Medulla oblongata (tissue), 1 donor: ENCODE data around the gene SMARCD3.

ENCODE experiments used
- DNase-seq: peaks from one replicate; pipeline ENCODE4 v3.0.0-alpha.2; 2015; ENCODE audit errors: extremely low spot score

SMARCD3 gene

DNA sequence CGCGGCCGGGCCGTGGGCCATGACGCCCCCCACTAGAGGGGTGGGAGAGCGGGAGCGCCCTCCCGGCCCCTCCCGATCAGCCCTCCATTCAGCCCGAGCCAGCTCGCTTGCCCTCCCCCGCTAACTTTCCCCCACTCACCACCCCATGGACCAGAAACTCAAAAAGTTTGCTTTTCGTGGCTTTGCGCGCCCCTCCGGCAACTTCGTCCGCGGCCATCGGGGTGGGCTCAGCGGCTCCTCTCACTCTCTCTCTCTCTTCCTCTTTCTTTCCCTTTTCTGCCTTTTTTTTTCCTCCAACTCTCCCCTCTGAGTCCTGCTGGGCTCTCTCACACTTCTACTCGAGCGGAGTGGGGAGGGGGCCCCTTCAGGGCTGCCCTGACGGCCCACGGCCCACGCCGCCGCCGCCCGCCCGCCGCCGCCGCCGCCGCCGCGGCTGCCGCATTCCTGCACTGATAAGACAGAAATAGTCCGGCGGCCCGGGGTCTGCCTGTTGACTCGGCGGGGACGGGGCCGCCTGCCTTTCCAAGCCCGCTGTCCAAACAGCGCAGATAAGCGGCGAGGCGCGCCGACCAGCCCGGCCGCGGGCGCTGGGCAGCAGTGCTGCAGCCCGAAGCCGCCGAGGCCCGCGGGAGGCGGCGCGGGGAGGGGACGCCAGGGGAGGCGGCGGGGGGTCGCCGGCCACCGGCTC lies at the start of gene SMARCD3:
SMARCD3 (minus strand) TSS at position 349 of the 688 bp plus-strand sequence; CDS start at position 217, 132 bp downstream.
- DNase-seq, result peak; percentile 73

DNA sequence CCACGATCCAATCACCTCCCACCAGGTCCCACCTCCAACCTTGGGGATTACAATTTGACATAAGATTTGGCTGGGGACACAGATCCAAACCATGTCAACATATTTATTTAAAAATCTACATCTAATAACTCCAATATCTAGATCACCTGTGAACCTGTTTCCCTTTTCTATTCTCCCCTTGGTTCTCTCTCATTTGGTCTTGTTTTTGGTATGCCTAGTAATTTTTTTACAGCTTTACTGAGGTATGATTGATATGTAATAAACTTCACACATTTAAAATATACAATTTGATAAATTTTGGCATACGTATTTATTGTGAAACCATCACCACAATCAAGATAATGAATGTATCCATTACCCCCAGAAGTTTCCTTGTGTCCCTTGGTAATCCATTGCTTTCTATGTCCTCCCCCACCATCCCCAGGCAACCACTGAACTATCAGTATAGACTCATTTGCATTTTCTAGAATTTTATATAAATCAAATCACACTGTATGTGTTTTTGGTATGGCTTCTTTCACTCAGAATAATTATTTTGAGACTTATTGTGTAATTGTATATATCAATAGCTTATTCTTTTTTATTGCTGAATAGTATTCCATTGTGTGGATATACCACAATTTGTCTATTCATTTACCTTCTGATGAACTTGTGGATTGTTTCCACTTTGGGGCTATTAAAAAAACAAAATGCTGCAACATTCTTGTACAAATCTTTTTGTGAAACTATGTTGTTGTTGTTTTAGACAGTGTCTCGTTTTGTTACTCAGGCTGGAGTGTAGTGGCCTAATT lies 47.9 kb upstream of the SMARCD3 start:
- DNase-seq, result no peak

DNA sequence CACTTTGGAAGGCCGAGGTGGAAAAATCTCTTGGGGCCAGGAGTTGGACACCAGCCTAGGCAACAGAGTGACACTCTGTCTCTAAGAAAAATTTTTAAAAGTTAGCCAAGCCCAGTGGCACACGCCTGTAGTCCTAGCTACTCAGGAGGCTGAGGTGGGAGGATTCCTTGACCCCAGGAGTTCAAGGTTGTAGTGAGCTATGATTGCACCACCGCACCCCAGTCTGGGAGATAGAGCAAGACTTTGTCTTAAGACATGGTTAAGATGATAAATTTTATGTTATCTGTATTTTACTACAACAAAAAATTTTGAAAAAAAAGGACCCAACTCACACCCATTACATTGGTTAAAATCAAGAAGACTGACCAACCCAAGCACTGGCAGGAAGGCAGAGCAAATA lies 44.4 kb upstream of the SMARCD3 start:
- no peak for DNase-seq

- no peak for DNase-seq
Measured at GRCh38 chr7:151291206-151291605, 42.7 kb upstream of the SMARCD3 start.

DNA sequence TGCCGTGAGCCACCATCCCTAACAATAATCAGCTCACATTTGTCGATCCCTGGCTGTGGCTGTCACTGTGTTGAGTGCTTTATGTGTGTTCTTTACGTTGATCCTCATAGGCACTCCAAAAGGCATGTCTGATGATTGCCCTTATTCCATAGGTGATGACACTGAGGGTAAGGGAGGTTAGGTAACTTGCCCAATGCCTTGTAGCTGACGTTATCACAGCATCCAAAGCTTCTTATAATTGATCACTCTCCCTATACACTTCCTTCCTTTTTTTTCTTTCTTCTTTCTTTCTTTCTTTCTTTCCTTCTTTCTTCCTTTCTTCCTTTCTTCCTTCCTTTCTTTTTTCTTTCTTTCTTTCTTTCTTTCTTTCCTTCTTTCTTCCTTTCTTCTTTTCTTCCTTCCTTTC lies 41.9 kb upstream of the SMARCD3 start:
- DNase-seq, result no peak

DNA sequence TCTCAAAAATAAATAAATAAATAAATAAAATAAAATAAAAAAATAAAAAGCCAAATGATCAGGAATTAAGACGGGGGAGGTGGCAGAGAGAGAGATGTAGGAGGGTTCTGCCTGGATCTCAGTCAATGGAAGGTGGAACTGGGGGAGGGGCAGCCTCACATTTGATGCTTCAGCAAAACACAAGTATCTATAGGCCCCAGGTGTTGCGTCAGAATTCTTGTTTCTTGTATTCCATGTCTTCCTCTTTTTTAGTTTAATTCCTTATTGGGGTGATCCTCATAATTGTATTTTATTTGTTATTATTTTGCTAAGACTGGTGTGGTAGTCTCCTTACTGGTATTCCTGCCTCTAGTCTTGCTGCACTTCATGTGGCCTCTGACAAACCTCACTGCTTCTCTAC lies 41.4 kb upstream of the SMARCD3 start:
- no peak for DNase-seq

DNA sequence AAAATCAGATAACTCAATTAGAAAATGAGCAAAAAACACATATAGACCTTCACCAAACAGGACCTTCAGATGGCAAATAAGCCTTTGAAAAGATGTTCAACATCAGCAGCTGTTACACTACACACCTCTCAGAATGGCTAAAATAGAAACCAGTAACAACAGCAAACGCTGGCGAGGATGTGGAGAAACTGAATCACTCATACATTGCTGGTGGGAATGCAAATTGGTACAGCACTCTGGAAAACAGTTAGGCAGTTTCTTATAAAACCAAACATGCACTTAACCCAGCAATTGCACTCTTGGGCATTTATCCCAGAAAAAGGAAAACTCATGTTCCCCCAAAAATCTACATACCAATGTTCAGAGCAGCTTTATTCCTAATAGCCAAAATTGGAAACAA lies 37.7 kb upstream of the SMARCD3 start:
- no peak for DNase-seq

- DNase-seq, result no peak
Measured at GRCh38 chr7:151283302-151283701, 34.8 kb upstream of the SMARCD3 start.

GRCh38 chr7:151282111-151282510 lies 33.6 kb upstream of the SMARCD3 start:
- DNase-seq, result no peak

GRCh38 chr7:151281686-151282085 lies 33.2 kb upstream of the SMARCD3 start:
- no peak for DNase-seq

- DNase-seq, result no peak
Measured at GRCh38 chr7:151280388-151281019, 32.0 kb upstream of the SMARCD3 start.

DNA sequence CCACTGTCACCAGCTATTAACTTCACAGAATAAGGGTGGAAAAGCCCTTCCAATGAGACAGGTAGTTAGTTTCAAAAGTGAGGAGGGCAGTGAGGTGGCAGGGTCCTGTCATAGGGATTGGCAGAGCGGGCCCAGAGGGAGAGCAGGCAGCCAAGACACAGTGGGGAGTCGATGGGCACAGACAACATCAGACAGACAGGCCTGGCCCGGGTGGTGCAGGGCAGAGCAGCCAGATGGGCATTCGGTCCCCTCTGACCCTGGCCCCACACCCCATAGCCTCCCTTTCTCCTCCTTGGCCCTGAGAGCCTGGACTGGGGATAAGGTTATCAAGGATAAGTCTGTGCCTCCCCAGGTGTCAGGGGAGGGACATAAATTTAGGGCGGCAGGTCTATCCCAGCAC lies 31.4 kb upstream of the SMARCD3 start:
- DNase-seq, result no peak

GRCh38 chr7:151278949-151279348 lies 30.5 kb upstream of the SMARCD3 start:
- no peak for DNase-seq

DNA sequence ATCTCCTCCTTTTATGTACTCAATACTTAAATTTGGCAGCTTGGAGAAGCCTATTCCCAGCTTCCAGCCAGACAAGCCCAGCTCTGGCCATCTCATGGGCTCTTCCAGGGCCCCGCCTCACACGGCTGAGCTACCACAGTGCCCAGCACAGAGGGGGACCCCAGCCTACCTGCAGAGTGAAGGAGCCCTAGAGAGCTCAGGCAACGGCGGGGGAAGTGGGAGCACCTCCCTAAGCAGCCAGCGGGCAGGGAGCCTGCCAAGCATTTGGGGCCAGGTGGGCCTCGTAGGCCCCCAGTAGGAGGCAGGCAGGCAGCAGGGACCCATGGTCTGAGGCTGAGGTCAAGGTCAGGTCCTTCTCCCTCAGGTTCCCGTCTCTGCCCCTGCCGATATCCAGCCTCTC lies 29.1 kb upstream of the SMARCD3 start:
- DNase-seq, result no peak

- peak; percentile 53 for DNase-seq
Measured at GRCh38 chr7:151276666-151277590, 28.4 kb upstream of the SMARCD3 start.

DNA sequence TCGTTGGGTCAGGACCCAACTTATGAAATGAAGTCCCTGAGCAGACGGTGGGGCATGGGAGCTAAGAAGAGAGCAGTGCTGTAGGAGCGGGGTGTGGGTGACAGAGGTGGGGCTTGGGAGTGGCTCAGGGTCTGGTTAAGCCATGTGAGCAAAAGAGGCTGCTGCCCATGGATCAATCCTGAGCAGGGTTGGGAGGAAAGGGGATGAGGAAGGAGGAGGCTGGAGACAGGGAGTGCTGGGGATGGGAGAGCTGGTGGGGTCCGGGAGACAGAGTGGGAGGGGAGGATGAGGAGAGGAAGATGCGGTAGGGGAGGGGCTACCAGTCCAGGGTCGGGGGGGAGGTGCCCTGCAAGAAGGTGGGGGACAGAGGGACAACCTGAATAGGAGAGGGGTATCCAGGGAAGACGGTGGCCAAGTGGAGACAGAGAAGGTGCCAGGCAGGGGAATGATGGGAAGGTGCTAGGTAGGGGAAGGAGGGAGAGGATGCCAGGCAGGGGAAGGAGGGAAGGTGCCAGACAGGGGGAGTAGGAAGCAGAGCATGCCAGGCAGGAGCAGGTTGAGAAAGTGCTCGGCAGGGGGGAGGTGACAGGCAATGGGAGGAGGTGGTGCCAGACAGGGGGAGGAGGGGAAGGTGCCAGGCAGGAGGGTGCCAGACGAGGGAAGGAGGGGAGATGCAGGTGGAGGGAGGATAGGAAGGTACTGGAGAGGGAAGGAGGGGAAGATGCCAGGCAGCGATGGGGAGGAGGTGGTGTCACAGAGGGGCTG lies 27.5 kb upstream of the SMARCD3 start:
- no peak for DNase-seq

DNA sequence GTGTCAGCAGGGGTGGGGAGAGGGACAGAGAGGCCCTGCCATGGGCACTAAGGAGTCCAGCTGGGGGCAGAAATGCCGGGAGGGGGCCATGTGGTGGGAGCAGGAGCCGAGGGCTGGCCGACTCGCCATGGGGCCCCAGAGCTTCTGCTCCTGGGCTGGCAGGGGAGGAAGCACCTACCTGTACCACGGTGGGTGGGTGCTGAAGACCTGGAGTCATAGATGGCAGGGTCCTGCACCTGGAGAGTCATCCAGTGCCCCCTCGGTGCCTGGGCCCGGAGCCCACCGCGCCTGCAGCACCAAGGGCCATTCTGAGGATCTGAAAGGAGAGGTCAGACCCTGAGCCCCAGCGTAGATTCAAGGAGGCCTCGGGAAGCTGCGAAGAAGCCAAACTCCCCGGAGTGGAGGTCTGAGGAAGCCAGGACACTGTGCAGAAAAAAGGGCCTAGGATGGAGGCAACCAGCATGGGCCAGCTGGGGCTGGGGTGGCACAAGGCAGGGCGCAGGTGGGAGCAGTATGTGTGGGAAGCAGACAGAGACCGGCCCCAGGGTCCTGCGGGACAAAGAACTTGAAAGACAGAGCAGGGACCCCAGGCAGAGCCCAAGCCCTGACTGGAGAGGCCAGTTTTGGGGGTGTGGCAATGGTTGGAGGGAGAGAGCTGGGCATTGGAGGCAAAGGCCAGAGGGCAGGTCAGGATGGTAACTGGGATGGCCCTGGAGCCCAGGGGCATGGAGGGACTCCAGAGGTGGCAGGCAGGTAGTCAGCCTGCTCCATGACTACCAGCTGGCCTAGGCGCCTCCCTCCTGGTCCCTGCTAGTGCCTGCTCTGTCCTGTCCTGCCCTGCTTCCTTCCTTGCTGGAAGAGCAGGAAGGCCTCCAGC lies 26.7 kb upstream of the SMARCD3 start:
- no peak for DNase-seq

- peak; percentile 24 for DNase-seq
Measured at GRCh38 chr7:151274396-151274795, 25.9 kb upstream of the SMARCD3 start.

- peak; percentile 30 for DNase-seq
Measured at GRCh38 chr7:151273651-151274390, 25.3 kb upstream of the SMARCD3 start.
